CD4-positive, alpha-beta T cell (primary cell): Measurements from ENCODE around the gene ARPC5. TPM values are rescaled to one million over a fixed set of nuclear protein-coding genes. Genes with fewer than 3 reads are reported as not detected.
"Not testable (repeated sequence)": the region's sequence is repeated elsewhere in the genome, so short reads cannot be mapped to it uniquely, and the experiment has no call there.

Experiments used
- ATAC-seq: fragments of 200-7000 bp; cut with Tn5 transposase; one replicate; pipeline ENCODE4 v1.10.0; 2022; ENCODE audit warnings: mild to moderate bottlenecking; ENCODE audit not compliant: poor library complexity
- CTCF ChIA-PET: fragments of 350-600 bp; sonication (Branson Sonifier 250); formaldehyde crosslinking; loops from one replicate; lab custom pipeline; 2021; ENCODE audit warnings: antibody characterized with exemption, inconsistent platforms; lab: Charles Lee
- POLR2A ChIA-PET: fragments of 350-600 bp; sonication (Branson Sonifier 250); formaldehyde crosslinking; loops from one replicate; lab custom pipeline; 2021; ENCODE audit warnings: antibody characterized with exemption, inconsistent platforms; lab: Charles Lee
- DNase-seq, 14 experiments: peaks; one replicate each; pipeline ENCODE4 v3.0.0-alpha.2; 2013 to 2020; ENCODE audit warnings: mixed read lengths in 2 of 14
- H3K27ac ChIP-seq, 2 donors: one replicate each; pipeline versions ENCODE4 v1.5.1 to v1.7.0; 2013; ENCODE audit warnings: low read length in 2 of 2, low read depth in 1 of 2, mild to moderate bottlenecking in 1 of 2
- H3K27me3 ChIP-seq, 2 experiments: 1 replicate in 1 of 2; 2 replicates in 1 of 2; pipeline versions ENCODE4 v1.6.1 to v1.7.0; 2013; ENCODE audit warnings: low read length in 2 of 2, control low read depth in 1 of 2, mild to moderate bottlenecking in 1 of 2, moderate library complexity in 1 of 2; ENCODE audit not compliant: insufficient read depth in 2 of 2, control insufficient read depth in 1 of 2
- H3K36me3 ChIP-seq: one replicate; pipeline ENCODE4 v1.6.1; 2013; ENCODE audit warnings: low read length, control low read depth; ENCODE audit not compliant: insufficient read depth
- H3K4me1 ChIP-seq: one replicate; pipeline ENCODE4 v1.6.1; 2013; ENCODE audit warnings: low read length, control low read depth; ENCODE audit not compliant: insufficient read depth
- H3K4me3 ChIP-seq: one replicate; pipeline ENCODE4 v1.5.1; 2013; ENCODE audit warnings: mild to moderate bottlenecking, low read length, moderate library complexity
- H3K9me3 ChIP-seq, 2 experiments: 1 replicate in 1 of 2; 2 replicates in 1 of 2; pipeline versions ENCODE4 v1.6.1 to v1.7.0; 2013; ENCODE audit warnings: low read length in 2 of 2, mild to moderate bottlenecking in 2 of 2, control low read depth in 1 of 2, moderate library complexity in 1 of 2; ENCODE audit not compliant: control insufficient read depth in 1 of 2, insufficient read depth in 1 of 2
- H3K27ac Mint-ChIP-seq: one replicate; pipeline ENCODE4 v1.8.0; 2020; ENCODE audit warnings: mixed read lengths
- H3K27me3 Mint-ChIP-seq: one replicate; pipeline ENCODE4 v1.8.0; 2021; ENCODE audit warnings: mixed read lengths
- H3K36me3 Mint-ChIP-seq: one replicate; pipeline ENCODE4 v1.8.0; 2021; ENCODE audit warnings: low read depth, mixed read lengths
- H3K4me1 Mint-ChIP-seq: one replicate; pipeline ENCODE4 v1.8.0; 2021; ENCODE audit warnings: low read depth, mixed read lengths
- H3K4me3 Mint-ChIP-seq: one replicate; pipeline ENCODE4 v1.8.0; 2020; ENCODE audit warnings: mild to moderate bottlenecking, mixed read lengths
- H3K9me3 Mint-ChIP-seq: one replicate; pipeline ENCODE4 v1.8.0; 2020; ENCODE audit warnings: mixed read lengths
- CTCF ChIP-seq: fragments of 200-600 bp; IDR thresholded peaks from one replicate; pipeline ENCODE4 v1.8.0; 2022; ENCODE audit warnings: antibody characterized with exemption, mild to moderate bottlenecking
- intact Hi-C, 2 experiments: fragments of 100-400 bp; cut with DNase I in 1 of 2; cut with micrococcal nuclease in 1 of 2; formaldehyde crosslinking; loops; one replicate each; pipeline versions ENCODE4 v1.15.1 to v1.9.0; 2023 to 2025; cut with DNase I, micrococcal nuclease
- total RNA-seq, 174 experiments: library from RNA in 2 of 174; stranded (reverse) in 2 of 174; gene quantifications; one replicate each; pipeline ENCODE4 v1.2.3 and lab custom pipeline; 2021 to 2026

The ARPC5 gene
- total RNA-seq, 2 experiments from 2014 or later, result 21.4 to 23.0 TPM

GRCh38 chr1:183622013-183622412, 13.6 kb downstream of the ARPC5 start:
- Mint-ChIP-seq H3K27ac (peak overlapping the region; percentile 60), H3K9me3 (no peaks in the 10 kb centered on the region), H3K27me3 (no peaks in the 10 kb centered on the region), H3K4me1 (peaks cover 29% of the 10 kb centered on the region), H3K4me3 (no peak overlapping the region), H3K36me3 (peaks cover 32% of the 10 kb centered on the region)
- no peaks in the 10 kb centered on the region for H3K27me3 ChIP-seq
- CTCF ChIA-PET, result no interaction called here
- no peak for TF ChIP-seq CTCF
- no peaks in the 10 kb centered on the region for H3K9me3 ChIP-seq
- no peak overlapping the region for H3K27ac ChIP-seq
- no peak for ATAC-seq
- intact Hi-C loops, result loop anchor here (2.0 to 10.0 kb wide), 3 partner anchors 77 to 659 kb away; no protein-coding TSS in a partner anchor
- H3K36me3 ChIP-seq, result peaks cover 28% of the 10 kb centered on the region
- DNase-seq, result no peak
- no peaks in the 10 kb centered on the region for H3K4me1 ChIP-seq
- H3K4me3 ChIP-seq, result no peak overlapping the region
- POLR2A ChIA-PET, result interaction anchor here (0.9 kb wide), 1 partner anchor 8 kb away, joined by 3 read pairs; no protein-coding TSS in a partner anchor

- Mint-ChIP-seq H3K9me3 (no peaks in the 10 kb centered on the region), H3K27me3 (no peaks in the 10 kb centered on the region), H3K4me1 (peaks cover 29% of the 10 kb centered on the region), H3K27ac (peak overlapping the region; percentile 61), H3K36me3 (peaks cover 20% of the 10 kb centered on the region), H3K4me3 (no peak overlapping the region)
- CTCF ChIA-PET, result no interaction called here
- TF ChIP-seq CTCF, result no peak
- POLR2A ChIA-PET, result no interaction called here
- H3K27me3 ChIP-seq, result no peaks in the 10 kb centered on the region
- H3K4me1 ChIP-seq, result no peaks in the 10 kb centered on the region
- H3K4me3 ChIP-seq, result no peak overlapping the region
- H3K27ac ChIP-seq, result no peak overlapping the region
- peaks cover 13% of the 10 kb centered on the region for H3K36me3 ChIP-seq
- no peak for ATAC-seq
- intact Hi-C loops, result loop anchor here in 1 of 2 experiments (10.0 kb wide), 1 partner anchor 76 kb away; no protein-coding TSS in a partner anchor
- DNase-seq, result no peak
- no peaks in the 10 kb centered on the region for H3K9me3 ChIP-seq
Observed at GRCh38 chr1:183620311-183620710, 15.3 kb downstream of the ARPC5 start.

- Mint-ChIP-seq H3K4me1 (peaks cover 29% of the 10 kb centered on the region), H3K27me3 (no peaks in the 10 kb centered on the region), H3K36me3 (peaks cover 15% of the 10 kb centered on the region), H3K9me3 (no peaks in the 10 kb centered on the region), H3K4me3 (no peak overlapping the region), H3K27ac (peak overlapping the region; percentile 61)
- no peak overlapping the region for H3K4me3 ChIP-seq
- TF ChIP-seq CTCF, result no peak
- ATAC-seq (no peak), DNase-seq (no peak)
- H3K9me3 ChIP-seq, result no peaks in the 10 kb centered on the region
- intact Hi-C loops, result loop anchor here in 1 of 2 experiments (10.0 kb wide), 1 partner anchor 75 kb away; no protein-coding TSS in a partner anchor
- ChIA-PET CTCF (no interaction called here), POLR2A (no interaction called here)
- H3K4me1 ChIP-seq, result no peaks in the 10 kb centered on the region
- no peak overlapping the region for H3K27ac ChIP-seq
- H3K36me3 ChIP-seq, result peaks cover 8% of the 10 kb centered on the region
- H3K27me3 ChIP-seq, result no peaks in the 10 kb centered on the region
Observed at GRCh38 chr1:183619781-183620180, 15.8 kb downstream of the ARPC5 start.

- CTCF ChIA-PET, result not testable (repeated sequence)
Observed at GRCh38 chr1:183618202-183618601, 17.4 kb downstream of the ARPC5 start.

GRCh38 chr1:183612975-183613374, 22.6 kb downstream of the ARPC5 start:
- ATAC-seq, intact Hi-C loops, H3K27ac Mint-ChIP-seq, H3K4me3 ChIP-seq, H3K9me3 Mint-ChIP-seq, H3K27me3 Mint-ChIP-seq, DNase-seq, CTCF ChIA-PET, H3K27ac ChIP-seq, H3K4me3 Mint-ChIP-seq, H3K27me3 ChIP-seq, POLR2A ChIA-PET, H3K36me3 ChIP-seq, H3K36me3 Mint-ChIP-seq, H3K9me3 ChIP-seq, H3K4me1 ChIP-seq, H3K4me1 Mint-ChIP-seq: not testable (repeated sequence)

More at GRCh38 chr1:183618202-183618601, 17.4 kb downstream of the ARPC5 start:
- H3K9me3 Mint-ChIP-seq, H3K27me3 Mint-ChIP-seq, H3K36me3 Mint-ChIP-seq, H3K27me3 ChIP-seq, H3K4me1 ChIP-seq, POLR2A ChIA-PET, DNase-seq, intact Hi-C loops, H3K9me3 ChIP-seq, H3K36me3 ChIP-seq, H3K4me3 ChIP-seq, H3K27ac Mint-ChIP-seq, H3K27ac ChIP-seq, H3K4me3 Mint-ChIP-seq, ATAC-seq: not testable (repeated sequence)
- peaks cover 26% of the 10 kb centered on the region for H3K4me1 Mint-ChIP-seq
